HG03097 (cell line): ENCODE results near the gene SYT17.

Experiments used
- ATAC-seq: cut with Tn5 transposase; IDR thresholded peaks from one replicate; pipeline ENCODE4 v1.9.1; 2021; ENCODE audit not compliant: unreplicated experiment, low FRiP score

Gene SYT17

DNA sequence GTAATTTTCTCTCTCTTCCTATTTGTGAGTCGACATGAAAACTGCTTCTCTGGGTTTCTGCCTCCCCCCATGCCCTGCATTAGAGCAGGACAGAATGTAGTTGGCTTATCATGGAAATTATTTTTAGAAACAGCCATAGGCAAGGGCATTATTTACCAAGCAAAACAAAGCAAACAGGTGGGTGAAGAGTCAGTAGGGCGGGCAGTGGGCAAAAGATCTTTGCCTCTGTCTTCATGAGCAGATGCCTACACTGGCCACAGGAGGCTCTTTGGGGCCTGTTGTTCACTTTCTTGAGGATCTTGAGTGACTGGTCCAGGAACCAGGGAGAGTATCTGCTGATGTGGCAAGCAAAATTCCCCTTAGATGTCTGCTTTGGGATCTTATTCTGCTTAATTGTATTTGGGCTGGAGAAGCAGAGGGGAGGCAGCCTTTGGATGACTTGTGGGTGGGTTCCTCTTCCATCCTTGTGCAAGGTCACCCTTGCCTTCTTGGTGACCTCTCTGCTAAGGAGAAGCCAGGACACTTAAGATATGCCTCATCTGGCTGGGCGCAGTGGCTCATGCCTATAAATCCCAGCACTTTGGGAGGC, 75.0 kb downstream of the SYT17 start:
- no peak for ATAC-seq

DNA sequence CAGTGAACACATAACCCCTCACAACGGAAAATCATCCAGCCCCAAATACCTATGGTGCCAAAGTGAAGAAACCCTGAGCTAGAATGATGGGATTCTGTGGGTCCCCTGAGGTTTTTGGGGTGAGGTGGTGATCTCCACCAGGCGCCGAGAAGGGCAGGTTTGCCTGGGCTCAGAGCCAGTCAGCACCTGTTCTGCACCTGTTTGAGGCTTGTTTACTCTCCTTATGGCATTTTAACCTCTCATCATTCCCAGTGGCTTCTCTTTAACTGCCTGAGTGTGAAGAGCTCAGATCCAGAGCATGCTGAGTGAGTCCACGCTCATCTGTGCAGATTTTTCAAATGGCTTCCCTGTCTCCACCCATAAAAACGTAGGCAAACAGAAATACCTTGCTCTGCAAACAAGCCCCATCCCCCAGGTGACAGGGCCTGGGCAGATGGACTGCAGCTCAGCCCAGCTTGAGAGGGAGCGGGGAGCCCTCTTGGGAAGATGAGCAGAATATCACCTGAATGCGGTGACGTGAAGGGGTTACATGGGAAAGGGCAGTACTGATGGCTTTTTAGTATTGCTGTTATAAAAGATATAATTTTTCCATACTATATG, 77.4 kb downstream of the SYT17 start:
- ATAC-seq, result no peak

GRCh38 chr16:19252904-19253303, 84.9 kb downstream of the SYT17 start:
- no peak for ATAC-seq

- ATAC-seq, result no peak
These were observed 86.6 kb downstream of the SYT17 start for GRCh38 chr16:19254611-19255010.

GRCh38 chr16:19264123-19264673, 96.2 kb downstream of the SYT17 start:
- no peak for ATAC-seq

GRCh38 chr16:19265380-19265930, 97.4 kb downstream of the SYT17 start:
- no peak for ATAC-seq

DNA sequence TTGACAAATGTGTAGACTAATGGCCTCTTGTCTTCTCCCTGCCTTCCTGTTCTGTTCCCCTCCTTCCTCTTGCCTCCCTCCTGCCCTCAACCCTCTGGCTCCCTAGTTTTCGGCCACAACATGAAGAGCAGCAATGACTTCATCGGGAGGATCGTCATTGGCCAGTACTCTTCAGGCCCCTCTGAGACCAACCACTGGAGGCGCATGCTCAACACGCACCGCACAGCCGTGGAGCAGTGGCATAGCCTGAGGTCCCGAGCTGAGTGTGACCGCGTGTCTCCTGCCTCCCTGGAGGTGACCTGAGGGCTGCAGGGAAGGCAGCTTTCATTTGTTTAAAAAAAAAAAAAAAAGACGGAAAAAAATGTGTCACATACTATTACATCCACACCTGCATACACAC, 98.7 kb downstream of the SYT17 start:
- ATAC-seq, result no peak

DNA sequence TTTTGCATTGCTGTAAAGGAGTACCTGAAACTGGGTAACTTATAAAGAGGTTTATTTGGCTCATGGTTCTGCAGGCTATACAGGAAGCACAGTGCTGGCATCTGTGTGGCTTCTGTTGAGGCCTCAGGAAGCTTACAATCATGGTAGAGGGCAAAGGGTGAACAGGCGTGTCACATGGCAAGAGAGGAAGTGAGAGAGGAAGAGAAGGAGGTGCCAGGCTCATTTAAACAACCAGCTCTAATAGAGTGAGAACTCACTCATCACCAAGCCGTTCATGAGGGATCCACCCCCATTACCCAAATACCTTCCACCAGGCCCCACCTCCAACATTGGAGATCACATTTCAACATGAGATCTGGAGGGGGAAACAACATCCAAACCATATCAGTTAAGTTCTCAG, 101.1 kb downstream of the SYT17 start:
- ATAC-seq, result no peak

DNA sequence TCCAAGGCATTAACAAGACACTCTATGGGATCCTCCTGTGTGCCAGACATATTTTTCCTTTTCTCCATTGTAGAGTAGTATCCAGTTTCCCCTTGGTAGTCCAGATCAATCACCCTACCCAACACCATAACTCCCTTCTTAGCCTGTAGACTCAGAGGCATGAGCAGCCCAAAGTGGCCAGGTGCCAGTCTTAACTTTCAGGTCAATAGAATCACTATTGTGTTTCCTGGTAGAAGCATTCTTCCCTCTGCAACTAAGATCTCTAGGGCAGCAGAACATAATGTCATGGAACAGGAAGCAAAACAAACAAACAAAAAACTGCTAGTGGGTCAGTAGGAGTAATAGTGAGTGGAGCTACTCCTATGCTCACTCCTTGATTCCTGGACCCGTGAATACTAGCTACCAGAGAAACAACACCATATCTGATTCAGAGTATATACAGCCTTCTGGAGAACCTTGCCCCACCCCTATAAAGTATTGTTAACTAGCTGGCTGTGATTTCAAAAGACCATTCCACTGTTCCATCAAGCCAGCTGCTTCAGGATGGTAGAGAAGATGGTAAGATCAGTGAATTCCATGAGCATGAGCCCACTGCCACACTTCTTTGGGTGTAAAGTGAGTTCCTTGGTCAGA, 106.2 kb downstream of the SYT17 start:
- no peak for ATAC-seq

DNA sequence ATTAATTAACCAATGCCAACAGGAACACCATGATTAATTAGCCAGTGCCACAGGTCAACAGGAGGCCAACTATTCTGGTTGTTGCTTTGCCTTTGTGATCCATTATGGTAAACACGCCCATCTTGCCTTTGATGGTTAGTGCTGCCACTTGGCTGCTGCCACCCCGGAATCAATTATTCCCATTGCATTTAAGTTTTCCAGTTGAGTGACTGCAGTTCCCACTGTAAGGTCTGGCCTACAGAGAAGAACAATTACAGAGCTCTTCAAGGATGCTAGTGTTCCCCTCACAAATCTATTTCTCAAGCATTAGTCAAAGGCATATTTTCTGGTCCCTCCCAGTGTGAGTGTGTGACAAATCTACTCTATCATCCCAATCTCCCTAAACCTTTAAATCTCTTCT, 110.4 kb downstream of the SYT17 start:
- no peak for ATAC-seq

DNA sequence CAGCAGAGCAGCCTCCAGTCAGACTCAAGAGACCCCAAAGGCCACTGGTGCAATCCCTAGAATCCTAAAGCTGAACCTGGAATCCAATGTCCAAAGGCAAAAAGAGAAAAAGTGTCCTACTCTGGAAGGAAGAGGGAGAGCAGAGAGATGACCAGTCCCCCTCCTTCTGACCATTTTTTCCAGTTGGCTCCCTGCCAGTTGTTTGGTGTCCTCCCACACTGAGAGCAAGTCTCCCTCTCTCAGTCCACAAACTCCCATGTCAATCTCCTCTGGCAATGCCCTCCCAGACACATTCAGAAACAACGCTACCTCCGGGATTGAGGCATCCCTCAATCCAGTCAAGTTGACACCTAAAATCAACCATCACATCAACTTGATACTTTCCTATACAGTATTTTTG, 113.2 kb downstream of the SYT17 start:
- ATAC-seq, result no peak

DNA sequence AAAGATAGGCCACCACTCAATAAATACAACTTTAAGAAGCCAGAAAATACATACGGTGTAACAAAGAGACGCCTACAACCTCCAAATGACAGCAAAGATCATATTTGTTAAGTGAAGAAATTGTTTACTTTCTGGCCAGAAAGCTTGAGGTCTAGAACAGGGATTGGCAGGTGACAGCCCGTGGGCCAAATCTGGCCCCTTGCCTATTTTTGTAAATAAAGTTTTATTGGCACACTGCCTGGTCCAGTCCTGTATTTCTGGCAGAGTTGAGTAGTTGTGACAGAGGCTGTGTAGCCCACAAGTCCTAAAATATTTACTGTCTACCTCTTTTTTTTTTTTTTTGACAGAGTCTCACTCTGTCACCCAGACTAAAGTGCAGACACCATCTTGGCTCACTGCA, 114.1 kb downstream of the SYT17 start:
- ATAC-seq, result no peak

DNA sequence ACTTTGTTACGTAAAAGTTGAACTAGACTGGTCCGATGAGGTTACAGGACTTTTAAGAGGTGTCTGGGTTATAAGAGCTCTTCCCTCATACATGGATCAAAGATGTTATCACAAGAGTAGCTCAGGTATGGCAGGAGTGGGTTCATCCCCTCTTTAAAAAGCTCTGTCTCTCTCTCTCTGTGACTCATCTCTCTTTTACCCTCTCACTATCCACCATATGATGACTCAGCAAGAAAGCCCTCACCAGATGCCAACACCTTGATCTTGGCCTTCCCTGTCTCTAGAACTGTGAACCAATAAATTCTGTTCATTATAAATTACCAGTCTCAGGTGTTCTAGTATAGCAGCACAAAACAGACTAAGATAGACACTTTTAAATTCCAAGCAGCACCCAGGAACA, 115.6 kb downstream of the SYT17 start:
- ATAC-seq, result no peak

DNA sequence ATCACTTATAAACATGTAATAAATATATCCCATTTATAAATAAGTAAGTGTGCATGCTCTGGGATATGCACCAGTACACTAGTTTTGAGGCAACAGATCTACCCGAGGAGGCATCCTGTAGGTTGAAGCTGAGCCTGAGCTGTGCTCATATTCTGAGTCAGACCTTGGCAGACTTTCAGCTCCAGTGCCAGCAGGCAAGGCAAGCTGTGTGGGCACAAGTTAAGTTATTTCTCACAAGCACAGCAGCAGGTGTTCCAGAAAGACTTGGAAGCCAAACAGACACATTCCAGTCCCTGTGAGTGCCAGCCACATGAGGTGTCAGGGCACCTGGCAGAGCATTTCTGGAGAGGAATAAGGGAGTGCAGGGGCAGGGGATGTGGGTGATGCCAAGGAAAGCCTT, 116.2 kb downstream of the SYT17 start:
- ATAC-seq, result no peak

- ATAC-seq, result no peak
These were observed 117.4 kb downstream of the SYT17 start, which contains the start of gene CLEC19A for GRCh38 chr16:19285431-19285830. Gene CLEC19A (plus strand): TSS chr16:19285731. CDS start chr16:19285852, 121 bp downstream.

DNA sequence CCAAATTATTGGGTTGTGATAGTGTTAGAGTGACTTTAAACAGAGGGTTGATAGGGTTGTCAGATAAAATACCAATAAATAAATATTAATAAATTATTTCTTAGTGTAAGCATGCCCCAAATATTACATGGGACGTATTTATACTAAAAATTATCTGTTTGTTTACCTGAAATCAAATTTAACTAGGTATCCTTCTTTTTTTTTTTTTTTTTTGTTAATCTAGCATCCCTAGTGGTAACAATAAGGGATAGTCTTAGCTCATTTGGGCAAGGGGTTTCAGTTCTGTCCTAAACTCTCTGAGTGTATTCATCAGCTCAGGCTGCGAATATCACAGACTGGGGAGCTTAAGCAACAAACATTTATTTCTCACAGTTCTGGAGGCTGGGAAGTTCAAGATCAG, 118.8 kb downstream of the SYT17 start:
- ATAC-seq, result no peak

- no peak for ATAC-seq
These were observed 119.2 kb downstream of the SYT17 start for GRCh38 chr16:19287241-19287640.

DNA sequence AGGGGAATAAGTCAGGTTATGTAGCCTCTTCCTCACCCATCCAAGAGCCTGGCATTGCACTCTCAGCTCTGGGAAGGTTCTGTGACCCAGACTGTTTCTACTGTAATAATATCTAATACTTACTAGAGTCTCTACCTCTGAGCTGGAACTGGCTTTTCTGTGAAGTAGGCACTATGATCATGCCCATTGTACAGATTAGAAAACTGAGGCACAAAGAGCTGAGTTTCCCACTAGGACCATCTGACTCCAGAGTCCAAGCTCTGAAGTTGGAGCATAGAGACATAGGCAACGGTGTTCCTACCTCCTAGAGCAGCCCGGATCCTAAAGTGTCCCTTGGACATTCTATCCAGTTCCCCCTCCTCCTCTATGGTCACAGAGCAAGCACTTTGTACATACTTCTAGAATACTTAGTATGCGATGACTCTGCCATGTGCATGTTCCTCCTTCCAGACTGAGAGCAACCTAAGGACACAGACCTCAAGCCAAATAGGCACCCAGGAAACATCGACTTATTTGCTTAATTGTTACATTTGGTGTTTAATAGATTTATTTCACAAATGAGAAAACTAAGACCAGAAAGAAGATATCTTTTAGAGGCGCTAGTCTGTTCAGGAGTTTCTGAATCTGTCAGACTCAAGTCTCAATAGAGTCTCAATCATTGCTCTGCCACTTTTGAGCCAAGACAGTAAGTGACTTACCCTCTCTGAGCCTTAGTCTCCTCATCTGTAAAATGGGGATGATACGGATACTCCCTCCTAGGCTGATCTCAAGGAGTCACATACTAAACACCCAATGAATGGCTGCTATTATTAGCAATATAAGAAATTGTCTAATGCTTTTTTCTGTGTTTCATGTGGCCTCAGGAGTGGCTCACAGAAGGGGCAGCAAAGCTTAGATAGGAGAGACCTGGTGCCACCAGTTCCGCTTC, 121.1 kb downstream of the SYT17 start:
- ATAC-seq, result no peak

DNA sequence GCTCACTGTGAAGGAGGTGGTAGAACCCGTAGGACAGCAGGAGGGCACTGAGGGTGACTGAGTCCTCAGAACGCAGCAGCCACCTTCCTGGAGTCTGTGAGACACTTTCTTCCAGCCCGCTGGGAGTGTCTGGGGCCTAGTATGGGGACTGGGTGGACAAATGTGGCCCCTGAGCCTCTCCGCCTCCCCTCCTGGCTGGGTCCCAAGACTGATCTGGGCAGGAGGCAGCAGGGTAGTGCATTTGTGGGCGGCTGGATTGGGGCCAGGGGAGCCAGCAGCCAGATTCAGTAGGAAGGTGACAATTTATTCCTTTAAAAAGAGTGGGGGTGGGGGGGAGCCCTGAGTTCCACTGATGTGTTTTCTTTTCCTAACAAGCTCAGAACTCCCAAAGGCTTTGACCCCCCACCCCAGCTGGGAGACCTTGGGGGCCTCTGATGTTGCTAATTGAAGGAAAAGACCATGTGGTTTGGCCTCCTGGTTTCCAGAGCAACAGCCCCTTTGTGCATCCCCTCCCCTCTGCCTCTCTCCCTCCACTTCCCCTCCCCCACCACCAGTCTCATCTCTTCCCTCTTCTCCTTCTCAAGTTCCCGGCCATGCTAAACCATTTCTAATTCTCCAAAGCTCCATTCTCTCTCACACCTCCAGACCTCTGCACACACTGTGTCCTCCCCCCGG, 121.9 kb downstream of the SYT17 start:
- no peak for ATAC-seq

DNA sequence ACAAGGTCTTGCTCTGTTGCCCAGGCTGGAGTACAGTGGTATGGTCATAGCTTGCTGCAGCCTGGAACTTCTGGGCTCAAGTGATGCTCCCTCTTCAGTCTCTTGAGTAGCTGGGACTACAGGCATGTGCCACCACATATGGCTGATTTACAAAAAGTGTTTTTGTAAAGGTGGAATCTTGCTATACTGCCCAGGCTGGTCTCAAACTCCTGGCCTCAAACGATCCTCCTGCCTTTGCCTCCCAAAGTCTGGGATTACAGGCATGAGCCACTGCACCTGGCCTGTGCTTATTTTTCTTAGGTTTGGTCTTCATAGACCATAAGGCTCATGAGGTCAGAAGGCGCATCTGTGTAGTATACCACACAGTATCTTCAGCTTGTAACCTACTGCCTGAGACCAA, 122.8 kb downstream of the SYT17 start:
- ATAC-seq, result no peak
